OCI-M2 (cell line): ENCODE measurements around the gene FAM200A.
"Not testable (repeated sequence)": the region's sequence is repeated elsewhere in the genome, so short reads cannot be mapped to it uniquely, and the experiment has no call there.

Experiments
- DNase-seq: peaks from one replicate; lab custom pipeline; 2025; ENCODE audit not compliant: unreplicated experiment; lab: John Stamatoyannopoulos, UW

Gene FAM200A

DNA sequence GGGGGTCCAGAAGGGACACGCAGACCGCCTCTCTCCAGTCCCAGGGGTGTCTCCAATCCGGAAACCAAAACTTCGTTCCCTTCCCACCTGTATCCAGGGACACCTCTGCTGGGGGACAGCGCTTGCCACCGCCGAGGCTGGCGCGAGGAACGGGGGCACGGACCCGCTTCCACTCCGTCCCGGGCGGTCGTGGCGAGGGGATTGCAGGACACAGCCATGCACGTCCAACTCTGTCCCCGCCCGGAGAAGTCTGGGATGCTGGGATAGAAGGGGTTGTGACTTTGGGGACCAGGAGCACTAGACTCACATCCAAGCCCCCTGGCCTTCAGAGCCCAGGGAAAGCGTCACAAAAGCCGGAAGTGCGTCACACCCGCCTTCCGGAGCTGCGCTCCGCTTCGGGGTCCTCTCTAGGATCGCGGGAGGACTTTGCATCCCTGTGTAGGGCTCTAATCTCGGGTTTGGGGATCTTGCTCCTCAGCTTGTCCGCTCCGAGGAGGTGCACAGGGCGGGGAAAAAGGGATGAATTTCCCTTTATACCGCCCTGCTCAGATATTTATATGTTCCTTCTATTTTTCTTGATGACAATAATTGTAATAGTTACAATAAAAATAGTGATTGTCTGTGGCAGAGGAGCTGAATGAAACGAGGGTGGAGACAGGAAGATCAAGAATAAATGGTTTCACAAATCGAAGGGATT lies at the start of gene FAM200A:
TSS of gene FAM200A (minus strand) at position 348 of the 697 bp plus-strand sequence. CDS start 3,707 bp downstream, outside the sequence.
- no peak for DNase-seq

DNA sequence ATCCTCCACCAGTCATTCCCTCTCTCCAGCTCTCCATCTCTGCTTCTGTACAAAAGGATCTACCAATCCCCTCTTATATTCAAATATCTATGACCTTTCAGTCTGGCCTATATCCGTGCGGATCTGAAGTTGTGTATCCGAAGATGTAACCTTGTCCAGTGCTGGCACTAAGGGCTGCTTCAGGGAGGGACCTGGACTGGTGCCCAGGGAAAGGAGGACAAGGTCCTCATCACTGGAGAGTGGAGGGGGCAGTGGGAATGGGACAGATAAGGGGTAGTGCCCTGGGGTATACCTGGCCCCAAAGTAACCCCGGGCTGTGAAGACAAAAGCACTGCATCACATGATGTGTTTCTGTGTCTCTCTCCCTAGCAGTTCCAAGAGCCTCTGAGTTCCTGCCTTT lies 47.9 kb upstream of the FAM200A start:
- no peak for DNase-seq

GRCh38 chr7:99597762-99598501 lies 46.0 kb upstream of the FAM200A start, which contains the start of gene TMEM225B:
TSS of gene TMEM225B (plus strand) at chr7:99598267. CDS start at chr7:99604389, 6,122 bp downstream.
- DNase-seq: no peak

- DNase-seq: no peak
Measured at GRCh38 chr7:99596408-99596955, 44.6 kb upstream of the FAM200A start.

DNA sequence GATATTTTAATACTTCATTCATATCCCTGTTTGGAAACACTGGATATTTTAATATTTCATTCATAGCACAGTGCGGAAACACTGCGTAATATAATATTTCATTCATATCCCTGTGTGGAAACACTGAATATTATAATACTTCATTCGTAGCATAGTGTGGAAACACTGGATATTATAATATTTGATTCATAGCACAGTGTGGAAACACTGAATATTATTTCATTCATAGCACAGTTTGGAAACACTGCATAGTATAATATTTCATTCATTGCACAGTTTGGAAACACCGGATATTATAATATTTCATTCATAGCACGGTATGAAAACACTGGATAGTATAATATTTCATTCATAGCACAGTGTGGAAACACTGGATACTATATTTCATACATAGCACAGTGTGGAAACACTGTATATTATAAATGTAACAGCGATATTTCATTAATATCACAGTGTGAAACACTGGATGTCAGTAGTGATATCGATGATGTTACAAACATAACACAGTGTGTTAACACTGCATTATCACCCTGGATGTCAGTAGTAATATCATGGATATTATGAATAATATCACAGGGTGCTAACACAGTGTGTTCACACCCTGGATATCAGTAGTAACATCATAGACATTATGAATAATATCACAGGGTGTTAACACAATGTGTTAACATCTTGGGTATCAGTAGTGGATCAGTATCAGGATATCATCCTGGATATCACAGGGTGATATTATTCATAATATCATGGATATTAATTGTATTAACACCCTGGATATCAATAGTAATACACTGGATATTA lies 43.2 kb upstream of the FAM200A start:
- DNase-seq: no peak

DNA sequence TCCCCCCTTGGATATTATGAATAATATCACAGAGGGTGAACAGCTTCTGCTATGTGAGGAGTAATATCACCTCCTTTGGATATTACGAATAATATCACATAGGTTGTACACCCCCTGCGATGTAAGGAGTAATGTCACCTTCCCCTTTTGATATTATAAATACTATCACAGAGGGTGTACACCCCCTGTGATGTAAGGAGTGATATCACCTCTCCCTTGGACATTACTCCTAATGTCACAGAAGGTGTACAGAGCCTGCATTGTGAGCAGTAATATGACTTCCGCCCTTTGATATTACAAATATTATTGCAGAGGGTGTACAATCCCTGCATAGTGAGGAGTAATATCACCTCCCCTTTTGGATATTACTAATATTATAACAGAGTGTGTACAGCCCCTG lies 37.0 kb upstream of the FAM200A start:
- no peak for DNase-seq

- DNase-seq: not testable (repeated sequence)
Measured at GRCh38 chr7:99580778-99581332, 28.9 kb upstream of the FAM200A start.

DNA sequence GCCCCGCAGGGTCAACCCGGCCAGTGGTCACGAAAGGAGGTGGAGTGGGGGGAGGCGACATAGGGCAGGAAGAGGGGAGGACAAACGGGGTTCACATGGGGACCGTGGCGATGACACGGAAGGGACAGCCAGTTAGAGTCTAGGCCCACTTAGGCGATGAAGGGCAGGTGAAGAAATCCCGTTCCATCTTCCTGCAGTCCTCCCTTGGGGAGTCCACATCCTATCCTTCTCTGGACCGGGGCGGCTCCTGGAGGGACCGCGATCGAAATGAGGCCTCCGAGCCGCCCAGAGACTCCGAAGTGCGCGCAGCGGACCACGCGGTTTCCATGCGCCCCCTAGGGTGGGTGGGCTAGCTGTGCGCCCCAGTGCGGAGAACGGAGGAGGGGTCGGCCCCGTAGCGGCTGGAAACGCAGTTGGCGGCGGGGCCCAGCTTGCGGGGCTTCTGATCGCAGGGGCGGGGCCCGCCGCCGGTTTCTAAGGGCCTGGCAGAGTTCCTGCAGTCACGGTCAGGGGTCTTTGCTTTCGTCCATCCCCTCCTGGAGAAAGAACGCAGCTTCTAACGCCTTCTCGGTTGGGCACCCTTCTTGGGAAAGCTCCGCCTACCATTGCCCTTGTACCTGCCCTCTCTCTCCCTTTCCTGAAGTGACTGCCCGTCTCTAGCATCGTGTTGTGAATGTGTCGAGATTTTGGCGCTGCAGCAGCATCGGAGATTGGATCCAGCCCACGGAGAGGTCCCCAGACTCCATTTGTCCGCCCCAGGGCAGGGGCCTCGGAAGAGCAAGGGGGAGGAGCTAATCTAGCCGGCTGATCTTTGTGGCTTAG lies 28.3 kb upstream of the FAM200A start:
- DNase-seq: no peak

DNA sequence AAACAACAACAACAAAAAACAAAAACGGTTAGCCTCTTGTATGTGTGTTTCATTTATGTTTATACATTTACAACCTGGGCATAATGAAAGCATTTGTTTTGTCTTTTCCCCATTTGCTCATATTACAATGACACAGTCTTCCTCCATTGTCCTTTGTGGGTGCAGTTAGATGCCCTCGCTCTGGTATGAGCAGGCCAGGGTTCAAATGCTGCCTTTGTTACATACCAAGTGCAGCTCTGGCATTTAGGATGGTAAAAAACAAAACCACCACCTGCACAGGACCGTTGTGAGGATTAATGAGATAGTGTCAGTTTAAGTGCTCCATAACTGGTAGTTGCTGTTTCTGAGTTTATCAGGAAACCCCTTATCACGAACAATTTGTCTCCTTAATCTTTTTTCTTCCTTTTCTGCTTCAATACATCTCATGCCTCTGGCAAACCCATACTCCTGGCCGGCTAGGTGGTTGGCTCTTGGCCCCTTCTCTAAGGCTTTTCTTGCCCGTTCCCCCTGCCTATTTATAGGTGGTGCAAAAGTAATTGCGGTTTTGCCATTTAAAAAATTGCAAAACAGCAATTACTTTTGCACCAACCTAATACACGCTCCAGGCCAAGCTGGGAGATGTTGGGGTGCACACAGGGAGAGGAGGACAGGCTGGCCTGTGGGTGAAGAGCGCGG lies 27.5 kb upstream of the FAM200A start:
- DNase-seq: no peak

GRCh38 chr7:99576251-99576650 lies 24.3 kb upstream of the FAM200A start:
- DNase-seq: no peak

GRCh38 chr7:99573257-99573656 lies 21.3 kb upstream of the FAM200A start:
- DNase-seq: no peak

DNA sequence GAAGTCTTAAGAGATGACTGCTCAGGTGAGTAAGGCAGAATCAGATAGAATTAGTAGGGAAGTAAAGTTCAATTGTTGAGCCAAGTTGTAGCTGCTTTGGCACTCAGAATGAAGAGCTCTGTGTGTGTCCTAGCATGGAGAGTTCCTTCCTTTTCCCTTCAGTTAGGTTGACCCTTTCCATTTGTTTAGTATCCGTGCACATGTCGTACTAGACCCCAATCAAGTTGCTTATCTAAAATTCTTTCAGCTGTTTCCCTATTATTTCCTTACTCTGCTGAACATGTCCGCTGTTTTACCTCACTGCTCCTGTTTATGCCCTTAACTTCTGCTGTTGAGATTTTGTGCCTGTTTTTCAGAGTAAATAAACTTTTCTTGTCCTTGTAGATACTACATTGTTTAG lies 19.9 kb upstream of the FAM200A start:
- no peak for DNase-seq

DNA sequence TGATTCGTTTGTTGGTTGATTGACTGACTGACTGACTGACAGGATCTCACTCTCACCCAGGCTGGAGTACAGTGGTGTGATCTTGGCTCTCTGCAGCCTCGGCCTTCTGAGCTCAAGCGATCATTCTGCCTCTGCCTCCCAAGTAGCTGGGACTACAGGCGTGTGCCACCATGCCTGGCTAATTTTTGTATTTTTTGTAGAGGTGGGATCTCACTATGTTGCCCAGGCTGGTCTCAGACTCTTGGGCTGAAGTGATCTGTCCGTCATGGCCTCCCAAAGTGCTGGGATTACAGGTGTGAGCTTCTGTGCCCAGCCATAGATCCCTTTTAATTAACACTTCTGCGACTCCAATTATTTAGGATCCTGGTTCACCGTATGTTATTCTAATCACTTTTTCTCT lies 16.9 kb upstream of the FAM200A start:
- DNase-seq: not testable (repeated sequence)

GRCh38 chr7:99563650-99564049 lies 11.7 kb upstream of the FAM200A start:
- no peak for DNase-seq

GRCh38 chr7:99562832-99563231 lies 10.9 kb upstream of the FAM200A start:
- no peak for DNase-seq

GRCh38 chr7:99562114-99562784 lies 10.3 kb upstream of the FAM200A start:
- no peak for DNase-seq

DNA sequence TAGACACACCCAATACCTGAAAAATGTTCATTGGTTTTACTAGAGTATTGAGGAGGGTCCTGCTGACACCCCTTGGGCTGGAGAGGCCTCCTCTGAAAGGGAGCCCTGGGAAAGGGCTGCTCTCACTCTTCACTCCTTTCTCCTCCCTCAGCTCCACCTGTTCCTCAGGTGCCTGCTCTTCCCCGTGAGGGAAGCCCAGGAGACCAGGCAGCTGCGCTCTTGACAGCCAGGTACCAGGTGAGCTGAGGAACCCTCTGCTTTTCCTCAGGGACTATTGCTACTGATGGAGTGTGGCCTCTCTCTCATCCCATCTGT lies 9.8 kb upstream of the FAM200A start:
- DNase-seq: no peak

- no peak for DNase-seq
Measured at GRCh38 chr7:99560834-99561736, 9.2 kb upstream of the FAM200A start.
